Esophagus squamous epithelium (tissue), 4 donors: Measurements from ENCODE around the gene TAF3.

Source experiments
- POLR2A ChIP-seq, 4 donors: fragments of 450-650 bp; IDR thresholded peaks; one replicate each; pipeline ENCODE4 v1.6.1; 2017; ENCODE audit warnings: antibody characterized with exemption in 4 of 4, mild to moderate bottlenecking in 4 of 4, moderate library complexity in 3 of 4
- TF ChIP-seq, protein P1 (sequence below), 6 experiments: fragments of 450-650 bp in 4 of 6; fragments of 200-600 bp in 2 of 6; sonication (generic) in 2 of 6; IDR thresholded peaks; one replicate each; pipeline ENCODE4 v1.5.1; 2016 to 2019; ENCODE audit warnings: antibody characterized with exemption in 6 of 6, mild to moderate bottlenecking in 4 of 6, moderate library complexity in 4 of 6

DNA sequence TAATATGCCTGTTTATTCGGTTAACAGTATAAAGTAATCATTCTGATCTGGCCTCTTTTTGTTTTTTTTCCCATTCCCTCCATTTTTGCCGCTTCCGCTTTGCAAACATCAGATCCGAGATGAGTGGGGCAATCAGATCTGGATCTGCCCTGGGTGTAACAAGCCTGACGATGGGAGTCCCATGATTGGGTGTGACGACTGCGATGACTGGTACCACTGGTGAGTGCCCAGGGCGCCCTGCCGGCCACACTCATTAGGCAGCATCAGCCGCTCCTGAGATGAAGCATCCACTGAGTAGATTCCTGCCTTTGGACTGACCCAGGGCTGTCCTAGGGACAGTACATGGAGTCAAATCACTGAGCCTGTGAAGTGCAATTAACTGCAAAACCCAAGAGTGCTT lies 195.3 kb downstream of the TAF3 start:
- TF ChIP-seq, protein P1, sequence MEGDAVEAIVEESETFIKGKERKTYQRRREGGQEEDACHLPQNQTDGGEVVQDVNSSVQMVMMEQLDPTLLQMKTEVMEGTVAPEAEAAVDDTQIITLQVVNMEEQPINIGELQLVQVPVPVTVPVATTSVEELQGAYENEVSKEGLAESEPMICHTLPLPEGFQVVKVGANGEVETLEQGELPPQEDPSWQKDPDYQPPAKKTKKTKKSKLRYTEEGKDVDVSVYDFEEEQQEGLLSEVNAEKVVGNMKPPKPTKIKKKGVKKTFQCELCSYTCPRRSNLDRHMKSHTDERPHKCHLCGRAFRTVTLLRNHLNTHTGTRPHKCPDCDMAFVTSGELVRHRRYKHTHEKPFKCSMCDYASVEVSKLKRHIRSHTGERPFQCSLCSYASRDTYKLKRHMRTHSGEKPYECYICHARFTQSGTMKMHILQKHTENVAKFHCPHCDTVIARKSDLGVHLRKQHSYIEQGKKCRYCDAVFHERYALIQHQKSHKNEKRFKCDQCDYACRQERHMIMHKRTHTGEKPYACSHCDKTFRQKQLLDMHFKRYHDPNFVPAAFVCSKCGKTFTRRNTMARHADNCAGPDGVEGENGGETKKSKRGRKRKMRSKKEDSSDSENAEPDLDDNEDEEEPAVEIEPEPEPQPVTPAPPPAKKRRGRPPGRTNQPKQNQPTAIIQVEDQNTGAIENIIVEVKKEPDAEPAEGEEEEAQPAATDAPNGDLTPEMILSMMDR (IDR thresholded peaks at IDR 0.05): no peak
- no peak for TF ChIP-seq POLR2A (IDR thresholded peaks at IDR 0.05)
